PC-9 (cell line): ENCODE data around the gene ARL6IP1.
"Not testable (repeated sequence)": the region's sequence is repeated elsewhere in the genome, so short reads cannot be mapped to it uniquely, and the experiment has no call there.

Experiments used
- CTCF ChIP-seq: fragments of 200-600 bp; sonication (generic); conservative IDR thresholded peaks from 2 replicates; pipeline ENCODE4 v1.6.1; 2017; ENCODE audit warnings: mixed run types, antibody characterized with exemption, mild to moderate bottlenecking, moderate library complexity
- EZH2 ChIP-seq: fragments of 200-600 bp; sonication (generic); IDR thresholded peaks from 2 replicates; pipeline ENCODE4 v1.8.0; 2017; ENCODE audit warnings: antibody characterized with exemption, low read depth

GRCh38 chr16:18767217-18767616, 34.1 kb downstream of the ARL6IP1 start:
- TF ChIP-seq CTCF, EZH2: not testable (repeated sequence)
